GM12864 (cell line): ENCODE data around the gene ELMO1.

Experiments used
- DNase-seq: peaks from one replicate; pipeline ENCODE4 v3.0.0-alpha.2; 2011; ENCODE audit warnings: low read depth
- H3K4me3 ChIP-seq: 2 replicates; pipeline ENCODE4 v1.5.1; 2011; ENCODE audit warnings: mild to moderate bottlenecking, low read depth, low read length, control low read depth
- TF ChIP-seq, protein P1 (sequence below): IDR thresholded peaks from 2 replicates; pipeline ENCODE4 v1.5.1; 2011; ENCODE audit warnings: low read depth, mild to moderate bottlenecking, moderate library complexity, low read length, control low read depth, inconsistent platforms; ENCODE audit errors: missing control alignments

ELMO1 gene

DNA sequence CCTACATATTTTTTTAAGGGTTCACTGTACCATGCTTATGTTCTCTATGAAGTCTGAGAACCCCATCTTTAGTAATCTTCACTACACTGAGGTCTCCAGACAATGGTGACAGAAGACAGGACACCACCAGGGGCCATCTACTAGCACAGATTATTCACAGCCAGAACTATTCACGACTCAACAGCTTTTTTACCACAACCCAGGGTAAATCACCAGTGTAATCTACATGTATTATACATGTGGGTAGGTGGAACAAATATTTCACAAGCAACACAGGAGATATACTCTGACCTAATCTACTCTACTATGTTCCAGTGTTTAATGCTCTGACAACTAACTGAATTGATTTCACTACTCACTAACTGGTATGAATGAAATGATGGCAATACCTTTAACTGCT is 136.1 kb downstream of the ELMO1 start:
- H3K4me3 ChIP-seq, result no peak overlapping the region
- TF ChIP-seq, protein P1, sequence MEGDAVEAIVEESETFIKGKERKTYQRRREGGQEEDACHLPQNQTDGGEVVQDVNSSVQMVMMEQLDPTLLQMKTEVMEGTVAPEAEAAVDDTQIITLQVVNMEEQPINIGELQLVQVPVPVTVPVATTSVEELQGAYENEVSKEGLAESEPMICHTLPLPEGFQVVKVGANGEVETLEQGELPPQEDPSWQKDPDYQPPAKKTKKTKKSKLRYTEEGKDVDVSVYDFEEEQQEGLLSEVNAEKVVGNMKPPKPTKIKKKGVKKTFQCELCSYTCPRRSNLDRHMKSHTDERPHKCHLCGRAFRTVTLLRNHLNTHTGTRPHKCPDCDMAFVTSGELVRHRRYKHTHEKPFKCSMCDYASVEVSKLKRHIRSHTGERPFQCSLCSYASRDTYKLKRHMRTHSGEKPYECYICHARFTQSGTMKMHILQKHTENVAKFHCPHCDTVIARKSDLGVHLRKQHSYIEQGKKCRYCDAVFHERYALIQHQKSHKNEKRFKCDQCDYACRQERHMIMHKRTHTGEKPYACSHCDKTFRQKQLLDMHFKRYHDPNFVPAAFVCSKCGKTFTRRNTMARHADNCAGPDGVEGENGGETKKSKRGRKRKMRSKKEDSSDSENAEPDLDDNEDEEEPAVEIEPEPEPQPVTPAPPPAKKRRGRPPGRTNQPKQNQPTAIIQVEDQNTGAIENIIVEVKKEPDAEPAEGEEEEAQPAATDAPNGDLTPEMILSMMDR, result no peak
- no peak for DNase-seq

DNA sequence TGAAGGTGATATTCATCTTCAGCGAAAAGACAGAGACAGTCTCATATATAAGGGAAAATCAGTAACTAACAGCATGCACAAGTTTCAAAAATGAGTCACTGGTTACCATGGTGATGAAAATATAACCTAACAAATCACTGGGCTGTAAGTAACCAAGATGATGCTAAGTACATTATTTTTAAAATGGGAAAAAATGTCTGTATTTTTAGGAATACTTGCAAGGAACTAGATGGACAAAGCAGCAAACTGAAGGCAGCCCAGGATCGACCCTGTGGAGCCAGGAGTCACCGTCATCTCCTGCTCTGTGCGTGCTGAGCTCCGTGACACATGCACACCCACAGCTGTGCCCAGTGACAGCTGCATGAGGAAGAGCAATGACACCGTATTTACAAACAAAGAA is 137.3 kb downstream of the ELMO1 start:
- H3K4me3 ChIP-seq, result no peak overlapping the region
- no peak for DNase-seq
- TF ChIP-seq, protein P1, result no peak

DNA sequence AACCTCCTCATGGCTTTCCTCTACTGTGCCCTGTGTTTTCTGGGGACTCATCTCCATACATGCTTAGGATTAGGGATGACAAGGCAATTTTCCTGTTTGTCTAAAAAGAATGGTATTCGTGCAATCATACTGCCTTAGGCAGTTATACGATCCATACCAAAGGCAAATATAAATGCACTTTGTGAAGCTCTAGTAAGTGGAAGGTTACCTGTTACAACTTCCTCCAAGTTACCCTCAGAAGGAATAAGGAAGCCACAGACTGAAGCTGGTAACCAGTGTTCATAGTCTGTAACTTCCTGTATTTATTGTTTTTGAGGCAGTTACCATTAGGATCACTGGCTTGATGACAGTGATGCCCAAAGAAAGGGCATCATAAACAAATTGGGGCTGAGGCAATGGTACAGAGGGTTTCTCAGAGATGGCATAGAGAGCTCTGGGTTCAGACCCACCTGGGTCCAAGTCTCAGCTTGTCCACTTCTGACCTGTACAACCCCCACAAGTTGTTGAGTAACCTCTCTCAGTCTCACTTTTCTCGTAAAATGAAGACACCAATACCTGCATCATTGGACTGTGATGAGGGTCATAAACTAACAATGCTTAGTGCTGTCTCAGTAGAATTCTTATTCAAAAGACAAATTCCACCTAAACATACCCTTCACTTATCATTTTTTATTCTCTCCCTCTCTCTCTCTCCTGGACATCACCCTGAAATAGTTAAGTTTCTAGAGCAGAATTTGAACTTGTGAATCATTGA is 138.2 kb downstream of the ELMO1 start:
- H3K4me3 ChIP-seq, result no peak overlapping the region
- no peak for DNase-seq
- TF ChIP-seq, protein P1, result no peak

DNA sequence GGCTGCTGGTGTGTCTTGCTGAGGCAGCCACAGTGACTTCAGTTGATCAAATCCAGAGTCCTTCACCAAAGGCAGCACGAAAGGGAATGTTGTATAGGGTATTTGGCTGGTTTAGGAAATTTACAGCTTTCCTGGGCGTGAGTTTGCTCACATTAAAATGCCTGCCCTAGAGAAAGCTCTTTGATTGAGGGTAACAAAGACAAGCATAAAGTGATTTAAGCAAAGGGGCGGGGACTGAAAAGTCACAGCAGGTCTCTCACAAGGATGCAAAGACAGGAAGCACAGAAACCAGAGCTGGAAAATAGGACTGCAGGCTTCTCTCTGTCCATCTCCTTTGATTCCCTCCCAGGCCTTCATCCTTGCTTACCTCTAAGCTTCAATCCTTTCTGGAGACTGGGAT is 139.2 kb downstream of the ELMO1 start:
- TF ChIP-seq, protein P1, result no peak
- no peak overlapping the region for H3K4me3 ChIP-seq
- DNase-seq, result no peak

DNA sequence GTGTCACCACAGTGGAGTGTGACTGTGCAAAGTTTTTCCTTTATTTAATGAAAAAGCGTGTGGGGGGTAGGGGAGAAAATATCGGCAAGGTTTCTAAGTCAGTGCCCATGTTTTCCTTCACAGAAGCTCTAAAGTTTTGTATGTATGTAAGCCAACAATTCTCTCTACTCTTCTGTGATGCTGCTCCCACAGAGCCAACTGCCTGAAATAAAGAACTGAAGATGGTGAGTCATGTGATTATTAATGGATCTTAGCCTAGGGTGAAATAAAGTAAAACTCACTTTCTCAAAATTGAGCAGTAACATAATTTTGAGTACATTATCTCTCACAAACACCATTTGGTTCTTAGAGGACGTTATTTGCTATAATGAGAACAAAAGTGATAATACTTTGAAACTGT is 143.7 kb downstream of the ELMO1 start:
- DNase-seq, result no peak
- TF ChIP-seq, protein P1, result no peak
- H3K4me3 ChIP-seq, result no peak overlapping the region

DNA sequence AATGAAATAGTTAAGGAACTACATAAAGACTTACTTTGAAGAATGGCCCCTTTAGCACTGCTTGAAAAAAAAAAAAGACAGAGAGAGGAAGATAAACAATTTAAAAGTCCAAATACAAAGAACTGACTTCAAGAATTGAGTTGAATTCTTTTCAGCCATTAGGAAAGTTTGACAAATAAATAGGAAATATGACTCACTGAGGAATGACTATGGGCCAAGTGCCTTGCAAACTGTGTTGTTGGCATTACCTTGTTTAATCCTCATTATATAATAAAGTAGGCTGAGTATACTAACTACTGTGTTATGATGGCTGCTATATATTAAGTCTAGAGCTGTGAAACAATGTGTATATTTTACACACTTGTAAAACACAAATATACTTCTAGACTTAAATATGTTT is 151.1 kb downstream of the ELMO1 start:
- TF ChIP-seq, protein P1, result no peak
- no peak for DNase-seq
- no peak overlapping the region for H3K4me3 ChIP-seq

DNA sequence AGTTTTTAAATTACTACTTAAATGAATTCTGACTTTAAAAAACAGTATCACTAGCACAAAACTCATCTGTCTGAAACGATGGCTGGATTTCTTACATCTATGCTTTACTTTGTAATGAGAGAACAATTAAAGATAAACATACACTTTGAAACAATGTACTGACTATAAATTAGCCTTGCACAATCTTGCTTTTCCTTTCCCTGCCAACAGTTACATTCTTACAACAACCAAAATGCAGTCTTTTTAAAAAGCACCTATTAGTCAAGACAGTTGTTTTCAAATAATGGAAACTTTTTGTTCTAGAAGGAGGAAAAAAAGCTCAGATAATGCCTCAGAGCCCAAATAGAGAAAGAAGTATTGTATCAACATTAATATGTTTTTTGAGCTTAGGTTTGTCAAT is 153.3 kb downstream of the ELMO1 start:
- DNase-seq, result no peak
- TF ChIP-seq, protein P1, result no peak
- no peak overlapping the region for H3K4me3 ChIP-seq
